Measurements from ENCODE around the gene GMDS.
"Not testable (repeated sequence)": the region's sequence is repeated elsewhere in the genome, so short reads cannot be mapped to it uniquely, and the experiment has no call there.

GMDS gene

DNA sequence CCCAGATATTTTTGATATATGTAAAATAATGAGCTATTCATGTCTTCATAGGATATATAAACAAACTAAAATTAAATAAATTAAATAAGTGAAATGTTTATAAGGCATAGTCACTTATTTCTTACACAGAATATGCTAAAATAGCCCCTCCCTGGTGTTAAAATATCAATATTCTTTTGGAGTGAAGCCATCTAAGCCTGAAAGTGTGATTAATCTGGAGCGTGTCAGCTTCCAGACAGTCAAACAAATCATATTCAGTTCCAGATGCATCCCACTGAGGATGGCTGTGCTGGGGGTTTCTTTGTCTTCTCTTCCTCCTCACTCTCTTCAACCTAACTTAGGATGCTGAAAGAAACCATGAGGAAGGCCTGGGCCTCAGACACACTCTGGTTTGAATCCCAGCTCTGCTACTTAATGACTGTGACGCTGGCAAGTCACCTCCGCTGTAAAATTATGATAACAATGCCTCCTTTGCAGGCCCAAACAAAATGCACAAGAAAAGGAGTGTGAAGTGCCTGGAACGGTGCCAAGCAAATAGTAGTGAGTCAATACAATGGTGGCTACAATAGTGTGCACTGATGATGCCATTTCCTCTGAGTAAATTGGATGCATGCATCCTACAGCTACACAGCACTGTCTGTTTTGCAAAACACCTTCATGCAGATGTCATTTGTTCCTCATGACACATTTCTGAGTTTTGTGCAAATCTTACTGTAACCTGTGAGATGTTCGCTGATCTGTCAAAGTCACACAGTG lies 474.3 kb downstream of the GMDS start:
- DNase-seq (ENCODE audit: low read depth) = no peak

DNA sequence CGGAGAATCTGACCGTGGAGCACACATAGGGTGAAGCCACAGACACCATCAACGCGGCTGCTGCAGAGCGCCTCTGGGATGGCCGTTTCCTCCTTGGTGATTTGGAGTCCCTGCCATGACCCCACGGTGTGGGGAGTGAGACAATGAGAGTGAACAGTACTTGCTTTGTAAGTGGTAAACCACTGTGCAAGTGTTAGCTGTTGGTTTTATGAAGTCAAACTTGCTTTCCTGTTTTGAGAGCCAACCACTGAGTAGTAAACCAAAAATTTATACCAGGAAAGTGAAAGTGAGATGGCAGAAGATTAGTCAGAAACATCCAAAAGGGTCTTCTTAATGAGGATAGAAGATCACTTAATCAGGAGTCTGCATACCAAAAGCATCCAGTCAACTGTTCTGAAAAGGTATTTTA lies 475.0 kb downstream of the GMDS start:
- no peak for DNase-seq (ENCODE audit: low read depth)

DNA sequence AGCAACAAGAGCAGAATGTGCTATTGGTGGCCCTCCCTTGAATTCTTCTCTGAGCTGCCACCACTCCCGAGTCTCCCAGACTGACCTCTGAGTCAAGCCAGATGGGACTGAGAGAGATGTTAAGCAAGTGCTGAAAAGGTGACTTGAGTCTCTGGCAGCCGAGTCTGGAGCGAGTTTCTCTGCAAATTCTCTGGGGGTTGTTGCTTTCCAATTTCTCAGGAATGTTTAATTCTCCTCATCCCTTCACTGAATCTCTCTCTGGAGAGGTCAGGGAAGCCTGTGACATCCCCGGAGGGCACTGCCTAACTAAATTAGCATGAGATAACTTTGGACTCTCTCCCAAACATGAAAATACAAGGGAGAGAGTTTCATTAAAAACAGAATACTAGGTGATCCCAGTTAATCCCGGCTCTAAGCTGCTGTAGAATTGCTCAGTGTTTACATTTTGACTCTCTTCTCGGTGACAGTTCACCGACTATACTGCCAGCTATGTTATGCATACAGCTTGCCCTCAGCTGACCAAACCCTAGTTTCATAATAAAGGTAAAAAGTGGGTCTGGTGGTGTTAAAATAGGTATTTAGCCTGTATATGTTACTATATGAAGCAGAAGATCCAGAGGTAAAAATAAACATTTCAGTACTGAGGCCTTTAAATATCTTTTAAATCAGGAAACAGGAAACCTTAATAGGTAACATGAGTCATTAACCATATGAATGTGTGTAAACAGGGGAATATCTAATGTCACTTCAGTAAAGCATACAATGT lies 477.7 kb downstream of the GMDS start:
- DNase-seq (ENCODE audit: low read depth) = peak; percentile 74

DNA sequence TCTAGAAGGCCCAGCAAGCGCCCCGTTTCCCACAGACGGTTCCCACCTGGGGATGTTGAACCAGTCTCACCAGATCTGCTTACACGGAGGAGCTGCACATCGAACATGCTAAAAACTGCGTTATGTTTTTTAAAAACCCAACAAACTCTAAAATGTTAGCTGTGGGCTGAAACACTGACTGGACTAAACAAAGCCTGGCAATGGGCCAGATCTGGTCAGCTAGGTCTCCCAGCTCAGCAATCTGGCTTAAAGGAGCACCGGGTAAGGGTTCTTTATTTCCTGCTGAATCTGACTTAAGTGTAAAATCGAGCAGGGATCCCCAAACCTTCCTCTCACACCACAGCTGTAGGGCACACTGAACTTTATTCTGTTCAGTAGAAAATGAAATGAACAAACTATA lies 478.8 kb downstream of the GMDS start:
- DNase-seq (ENCODE audit: low read depth) = no peak

DNA sequence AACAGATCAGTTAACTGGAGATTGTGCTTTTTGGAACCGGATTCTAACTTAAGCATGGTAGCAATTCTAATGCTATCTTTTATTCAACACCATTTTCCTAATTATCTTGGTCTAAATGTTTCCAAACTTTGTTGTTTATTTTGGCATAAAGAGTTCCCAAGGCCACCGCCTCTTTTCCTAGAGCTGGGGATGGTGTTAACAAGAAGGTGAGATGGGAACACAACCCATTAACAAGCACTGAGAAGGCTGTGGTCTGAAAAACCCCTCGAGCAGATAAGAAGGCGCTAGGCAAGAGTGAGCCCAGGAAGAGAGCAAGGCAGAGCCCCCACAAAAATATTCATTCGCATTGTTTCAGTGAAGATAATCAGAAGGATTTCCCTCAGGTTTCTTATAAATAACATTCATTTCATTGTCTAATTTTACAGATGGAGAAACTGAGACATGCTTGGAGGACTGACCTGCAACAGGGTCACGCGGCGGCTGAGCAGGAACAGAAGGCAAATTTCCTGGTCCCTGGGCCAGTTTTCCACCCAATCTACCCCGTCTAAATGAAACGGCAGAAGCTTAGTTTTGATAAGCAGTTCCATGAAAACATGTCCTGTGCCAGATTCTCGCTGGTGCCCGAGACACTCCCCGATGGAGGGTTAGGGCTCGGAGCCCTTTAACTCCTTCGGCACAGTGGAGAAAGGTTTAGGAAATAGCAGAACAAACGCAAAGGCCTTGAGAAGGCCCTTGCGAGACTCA lies 480.1 kb downstream of the GMDS start:
- no peak for DNase-seq (ENCODE audit: low read depth)

DNA sequence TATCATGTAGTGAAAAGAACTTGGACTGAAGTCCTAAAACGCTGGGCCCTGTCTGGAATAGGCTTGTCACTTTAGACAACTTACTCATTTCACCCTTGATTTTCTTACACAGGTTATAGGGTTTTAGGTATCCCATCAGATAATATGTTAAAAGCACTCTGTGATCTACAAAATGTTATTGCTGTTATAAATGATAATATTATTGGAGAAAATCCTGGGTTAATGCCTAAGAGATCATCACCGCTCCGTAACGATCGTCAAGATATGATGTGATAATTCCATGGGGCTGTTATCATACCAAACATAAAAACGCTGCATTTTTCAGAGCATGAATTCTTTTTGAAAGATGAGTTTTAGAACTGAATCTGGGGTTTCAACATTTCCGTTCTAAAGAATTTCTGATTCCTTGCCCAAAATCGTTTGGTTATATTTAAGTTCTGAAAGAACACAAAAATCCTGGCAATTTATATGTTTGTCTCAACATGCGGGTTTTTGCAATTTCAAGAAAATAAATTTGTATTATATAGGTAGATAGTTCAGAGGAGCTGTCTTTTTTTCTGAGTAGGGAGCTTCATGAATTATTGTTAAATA lies 480.9 kb downstream of the GMDS start:
- DNase-seq (ENCODE audit: low read depth) = no peak

DNA sequence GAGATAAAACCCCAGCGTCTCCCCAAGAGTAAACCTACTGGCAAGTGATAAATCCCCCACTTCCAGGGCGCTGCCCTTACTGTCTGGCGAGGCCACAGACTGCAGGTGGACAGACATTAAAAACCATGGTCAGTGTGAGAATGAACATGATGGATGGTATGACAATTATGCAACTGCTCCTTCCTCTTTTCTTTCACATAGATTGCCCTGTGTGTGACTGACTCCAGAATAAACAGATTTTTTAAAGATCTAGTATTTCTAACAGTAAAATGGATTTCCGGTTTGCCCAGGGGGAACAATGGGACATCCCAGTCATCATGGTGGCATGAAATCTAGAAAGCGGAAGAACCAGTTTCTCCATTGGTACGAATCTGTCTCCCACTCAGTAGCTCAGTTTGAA lies 482.0 kb downstream of the GMDS start:
- no peak for DNase-seq (ENCODE audit: low read depth)

DNA sequence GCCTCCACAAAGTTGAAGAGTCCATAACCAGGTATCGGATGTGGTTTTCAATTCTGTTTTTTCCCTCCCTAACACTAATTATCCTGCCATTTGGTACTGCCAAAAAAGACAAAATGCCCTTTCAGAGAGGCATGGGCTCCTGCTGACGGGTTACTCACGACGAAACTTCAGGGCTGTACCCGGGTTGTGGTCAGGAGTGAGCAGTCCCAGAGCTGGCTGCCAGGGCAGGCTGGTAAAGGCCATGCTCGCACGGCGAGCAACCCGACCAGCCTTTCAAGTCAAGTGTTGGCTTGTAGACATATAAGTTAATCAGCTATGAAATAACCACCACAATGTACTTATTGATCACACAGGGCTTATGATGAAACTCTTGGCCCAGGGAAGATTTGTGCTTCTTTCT lies 483.2 kb downstream of the GMDS start:
- DNase-seq (ENCODE audit: low read depth) = no peak

DNA sequence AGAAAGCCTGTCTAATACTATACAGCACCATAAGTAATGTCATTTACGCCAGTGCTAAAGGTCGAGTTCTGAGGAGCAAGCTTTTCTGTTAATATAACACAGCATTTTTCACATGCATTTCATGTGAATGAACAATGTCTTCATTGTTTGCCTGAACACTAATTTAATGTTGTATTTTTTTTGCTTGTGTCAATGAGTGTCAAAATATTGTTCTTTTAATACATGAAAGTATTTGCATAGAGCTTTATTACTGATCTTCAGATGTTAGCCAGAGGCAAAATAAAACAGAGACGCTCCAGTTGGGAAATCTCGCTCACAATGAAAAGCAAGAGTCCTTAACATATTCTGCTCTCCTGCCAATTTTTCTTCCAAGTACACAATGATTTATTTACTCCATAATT lies 483.9 kb downstream of the GMDS start:
- DNase-seq (ENCODE audit: low read depth) = no peak

DNA sequence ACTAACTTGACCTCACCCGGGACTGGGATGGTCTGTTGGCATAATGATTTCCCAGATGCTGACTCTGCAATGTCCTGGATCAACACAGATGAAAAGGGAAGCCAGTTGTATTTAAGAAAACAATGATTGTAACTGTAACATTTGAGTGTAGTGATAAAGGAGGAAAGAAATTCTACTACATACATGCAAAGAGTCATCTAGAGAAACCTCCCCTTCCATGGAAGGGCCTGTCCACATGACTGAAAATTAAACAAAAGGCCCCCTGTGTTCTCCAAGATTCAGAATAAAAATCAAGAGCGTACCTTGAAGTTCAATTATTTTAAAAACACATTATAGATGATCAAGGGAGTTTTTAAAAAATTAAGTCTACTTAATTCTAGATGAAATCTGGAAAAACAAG lies 484.5 kb downstream of the GMDS start:
- DNase-seq (ENCODE audit: low read depth) = no peak

DNA sequence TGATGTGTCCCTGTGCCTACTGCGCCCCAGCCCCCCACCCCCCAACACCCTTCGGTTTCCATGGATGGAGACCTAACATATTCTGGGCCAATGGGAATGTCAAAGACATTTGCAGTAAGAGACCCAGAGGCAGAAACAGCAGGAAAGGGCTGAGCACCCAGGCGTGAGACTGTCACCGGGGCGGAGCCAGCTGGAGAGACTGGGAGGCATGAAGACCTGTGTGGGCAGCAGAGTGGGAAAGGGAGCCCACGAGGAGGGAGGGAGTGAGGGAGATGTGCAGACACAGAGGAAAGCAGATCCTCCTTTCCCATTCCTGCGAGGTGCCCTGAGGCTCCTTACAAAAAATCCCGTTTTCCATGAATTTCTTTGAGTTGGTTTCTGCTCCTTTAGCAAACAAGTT lies 485.5 kb downstream of the GMDS start:
- DNase-seq (ENCODE audit: low read depth) = no peak

DNA sequence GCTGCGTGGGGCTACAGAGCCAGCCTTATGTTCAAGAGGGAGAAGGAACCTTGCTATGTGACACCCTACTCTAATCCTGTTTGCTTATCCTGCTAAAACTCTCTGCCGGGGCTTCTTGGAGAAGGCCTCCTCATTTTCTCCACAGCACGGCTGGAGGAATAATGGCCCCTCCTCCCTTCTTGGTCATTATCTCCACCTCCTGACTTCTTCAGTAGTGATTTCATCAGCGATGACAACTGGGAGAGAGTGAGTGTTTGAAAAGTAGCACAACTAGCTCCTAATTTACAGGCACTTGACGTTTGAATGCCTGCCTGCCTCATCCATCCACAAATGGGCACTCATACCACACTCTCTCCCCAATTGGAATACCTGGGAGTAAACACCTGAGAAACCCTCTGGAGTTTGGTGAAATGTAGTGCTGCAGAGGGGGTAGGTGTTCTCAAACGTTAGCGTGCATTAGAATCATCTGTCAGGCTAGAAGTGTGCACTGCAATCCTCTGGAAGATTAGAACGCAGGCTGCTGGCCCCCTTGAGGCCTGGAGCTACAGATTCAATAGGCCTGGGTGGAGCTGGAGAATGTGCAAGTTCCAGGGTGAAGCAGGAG lies 487.2 kb downstream of the GMDS start:
- no peak for DNase-seq (ENCODE audit: low read depth)

DNA sequence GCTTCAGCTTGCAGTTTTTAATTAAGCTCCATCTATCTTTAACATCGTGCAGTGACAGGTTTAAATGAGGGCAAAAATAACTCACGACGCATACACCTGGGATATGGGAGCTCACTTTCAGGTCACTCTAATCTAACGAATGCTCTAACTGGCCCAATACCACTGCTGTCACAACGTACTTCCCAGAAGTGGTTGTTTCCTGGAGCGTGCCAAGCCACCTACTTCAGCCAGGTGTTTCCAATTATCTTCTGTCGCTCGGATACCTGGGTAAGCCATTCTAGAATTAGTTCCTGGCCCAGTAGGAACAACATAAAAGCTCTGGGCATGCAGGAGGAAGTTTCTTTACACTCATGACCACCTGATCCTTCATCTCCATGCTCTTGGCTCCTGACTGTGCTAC lies 488.3 kb downstream of the GMDS start:
- no peak for DNase-seq (ENCODE audit: low read depth)

DNA sequence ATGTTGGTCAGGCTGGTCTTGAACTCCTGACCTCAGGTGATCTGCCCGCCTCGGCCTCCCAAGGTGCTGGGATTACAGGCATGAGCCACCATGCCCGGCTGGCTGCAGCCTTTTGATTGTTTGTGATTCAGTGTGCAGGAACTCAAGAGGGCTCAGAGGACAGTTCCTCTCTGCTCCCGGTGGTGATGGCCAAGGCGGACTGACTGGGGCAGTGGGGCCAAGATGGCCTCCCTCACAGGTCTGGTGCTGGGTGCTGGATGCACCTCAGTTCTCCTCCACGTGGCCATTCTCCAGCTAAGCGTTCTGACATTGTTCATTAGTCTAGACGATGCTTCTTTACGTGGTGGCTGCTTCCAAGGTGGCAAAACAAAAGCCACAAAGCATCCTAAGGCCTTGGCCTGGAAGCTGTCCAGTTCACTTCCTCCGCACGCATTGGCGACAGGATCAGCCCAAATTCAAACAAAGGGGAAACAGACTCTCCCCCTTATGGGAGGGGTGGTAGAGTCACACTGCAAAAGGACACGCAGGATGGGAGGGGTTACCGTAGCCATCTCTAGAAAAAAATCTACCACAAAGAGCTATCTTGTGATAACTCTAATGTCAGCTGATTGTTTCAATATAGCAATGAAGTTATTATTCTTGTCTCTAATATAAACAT lies 488.8 kb downstream of the GMDS start:
- no peak for DNase-seq (ENCODE audit: low read depth)

DNA sequence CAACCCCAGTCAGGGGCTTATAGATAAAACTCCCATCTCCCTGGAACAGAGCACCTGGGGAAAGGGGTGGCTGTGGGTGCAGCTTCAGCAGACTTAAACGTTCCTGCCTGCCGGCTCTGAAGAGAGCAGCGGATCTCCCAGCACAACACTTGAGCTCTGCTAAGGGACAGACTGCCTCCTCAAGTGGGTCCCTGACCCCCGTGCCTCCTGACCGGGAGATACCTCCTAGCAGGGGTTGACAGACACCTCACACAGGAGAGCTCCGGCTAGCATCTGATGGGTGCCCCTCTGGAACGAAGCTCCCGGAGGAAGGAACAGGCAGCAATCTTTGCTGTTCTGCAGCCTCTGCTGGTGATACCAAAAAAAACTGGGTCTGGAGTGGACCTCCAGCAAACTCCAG lies 494.3 kb downstream of the GMDS start:
- DNase-seq (ENCODE audit: low read depth) = not testable (repeated sequence)

DNA sequence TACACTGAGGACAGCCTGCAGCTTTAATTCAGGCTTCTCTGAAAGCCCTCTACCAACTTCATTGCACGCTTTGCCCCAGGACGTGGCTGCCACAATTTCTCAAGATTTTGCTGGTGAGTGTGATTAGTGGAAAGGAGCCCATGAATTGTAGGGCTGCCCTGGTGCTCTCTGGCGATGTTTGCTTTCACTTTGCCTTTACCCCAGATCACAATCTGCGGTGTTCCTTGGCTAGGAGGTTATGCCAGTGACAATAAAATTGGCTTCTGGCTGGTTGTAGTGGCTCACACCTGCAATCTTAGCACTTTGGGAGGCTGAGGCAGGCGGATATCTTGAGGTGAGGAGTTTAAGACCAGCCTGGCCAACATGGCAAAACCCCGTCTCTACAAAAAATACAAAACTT lies 496.4 kb downstream of the GMDS start:
- DNase-seq (ENCODE audit: low read depth) = no peak

DNA sequence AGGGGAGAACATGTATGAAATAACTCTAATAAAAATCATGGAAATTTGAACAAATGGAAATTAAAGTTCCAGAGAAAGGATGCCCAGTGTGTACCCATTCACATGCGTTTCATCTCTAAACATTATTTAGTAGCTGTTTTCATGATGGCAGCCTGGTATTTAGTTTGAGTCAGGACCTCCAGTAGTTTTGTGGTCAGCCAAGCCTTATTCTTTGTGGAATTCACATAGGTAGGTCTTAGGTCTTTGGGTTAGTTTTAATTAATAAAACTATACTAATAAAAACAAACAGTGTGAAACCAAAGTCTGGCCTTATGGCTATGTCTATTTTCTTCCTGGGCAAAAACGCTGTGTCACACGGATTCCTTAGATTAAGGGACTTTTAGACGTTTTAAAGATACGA lies 497.9 kb downstream of the GMDS start:
- no peak for DNase-seq (ENCODE audit: low read depth)

DNA sequence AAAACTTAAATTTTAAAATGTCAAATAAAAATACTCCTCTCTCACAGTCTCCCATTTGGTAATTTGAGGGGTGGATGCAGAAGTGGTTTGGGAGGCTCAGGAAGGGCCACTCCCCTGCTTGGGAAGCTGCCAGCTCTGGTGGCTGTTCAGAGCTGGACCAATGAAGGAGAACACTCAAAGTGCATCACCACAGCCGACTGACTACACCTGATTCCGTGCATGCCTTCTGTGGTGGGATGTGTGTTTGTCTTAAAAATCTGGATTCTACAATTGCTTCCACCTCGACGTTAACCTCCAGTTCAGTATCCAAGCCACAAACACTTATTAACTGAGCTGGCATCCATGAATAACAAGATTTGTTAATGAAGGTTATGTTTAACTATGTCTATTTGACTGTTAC lies 498.4 kb downstream of the GMDS start:
- DNase-seq (ENCODE audit: low read depth) = no peak

DNA sequence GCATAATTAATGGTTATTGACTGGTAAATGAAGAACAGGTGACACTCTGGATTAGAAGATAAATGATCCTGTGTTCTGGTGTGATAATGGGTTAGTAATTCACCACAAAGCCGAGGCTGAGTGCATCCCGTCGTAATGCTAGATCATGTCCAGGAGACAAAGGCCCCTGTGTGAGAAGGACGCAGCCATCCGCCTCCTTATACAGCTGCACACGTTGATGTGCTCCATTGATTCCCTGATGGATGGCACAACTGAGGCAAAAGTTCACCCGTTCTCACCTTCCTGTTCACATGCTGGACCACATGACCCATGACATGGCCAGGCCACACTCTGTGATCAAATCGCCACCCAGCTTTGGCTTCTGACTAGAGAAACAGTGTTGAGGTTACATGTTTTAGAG lies 499.6 kb downstream of the GMDS start:
- no peak for DNase-seq (ENCODE audit: low read depth)

DNA sequence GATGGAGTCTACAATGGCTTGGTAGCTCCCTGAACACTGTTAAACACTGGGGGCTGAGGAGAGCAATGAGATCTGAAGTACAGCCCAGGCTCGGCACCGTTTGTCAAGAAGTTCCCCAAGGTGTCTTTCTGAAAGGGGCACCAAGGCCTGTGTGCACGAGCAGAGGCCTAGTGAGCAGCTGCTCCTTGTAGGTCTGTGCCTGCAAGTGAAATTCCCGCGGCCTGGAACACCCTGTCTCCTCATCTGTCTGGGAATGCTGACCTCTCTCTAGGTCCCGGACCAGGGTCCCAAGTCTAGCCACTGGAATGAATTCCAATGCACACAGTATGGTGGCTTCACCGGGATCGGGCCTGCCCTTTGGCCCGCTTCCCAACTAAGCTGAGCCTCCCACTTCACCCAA lies 500.9 kb downstream of the GMDS start:
- no peak for DNase-seq (ENCODE audit: low read depth)

DNA sequence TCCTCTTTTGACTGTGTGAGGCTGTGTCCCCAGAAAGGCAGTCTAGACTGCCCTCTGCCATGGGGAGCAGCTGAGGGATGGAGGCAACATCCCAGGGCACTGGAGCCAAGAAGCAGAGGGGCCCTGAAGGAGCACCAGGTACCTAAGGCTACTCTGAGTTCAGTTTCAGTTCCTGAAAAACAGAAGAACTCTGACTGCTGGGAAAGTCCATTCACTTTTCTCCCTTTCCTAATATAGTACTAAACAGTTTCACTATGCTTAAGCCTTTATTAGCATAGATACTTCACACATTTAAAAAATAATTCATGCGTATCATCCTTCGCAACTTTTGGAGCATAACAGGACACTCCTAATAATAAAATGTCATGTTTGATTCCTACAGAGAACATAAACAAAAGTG lies 505.7 kb downstream of the GMDS start:
- no peak for DNase-seq (ENCODE audit: low read depth)

DNA sequence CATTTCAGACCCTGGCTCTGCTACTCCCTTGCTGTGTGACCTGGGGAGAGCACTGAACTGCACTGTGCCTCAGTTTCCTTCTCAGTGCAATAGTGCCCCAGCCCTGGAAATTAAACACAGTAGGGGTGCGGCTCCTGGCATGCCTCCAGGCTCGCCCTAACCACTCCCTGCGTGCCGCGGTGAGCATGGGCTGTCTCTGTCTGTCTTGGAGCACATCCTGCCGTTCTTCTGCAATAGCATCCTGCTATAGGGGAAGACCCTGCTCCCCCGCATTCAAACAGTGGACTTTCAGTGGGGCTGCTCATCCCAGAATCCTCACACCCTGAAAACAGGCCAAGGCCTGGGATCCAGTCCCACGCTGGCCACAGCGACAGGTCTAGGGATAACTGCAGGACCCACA lies 506.2 kb downstream of the GMDS start:
- no peak for DNase-seq (ENCODE audit: low read depth)

Data from fibroblast of the conjunctiva (primary cell).